Urothelium cell line (cell line): ENCODE results near the gene TPST2.

Experiments used
- DNase-seq: peaks from one replicate; pipeline ENCODE4 v3.0.0; 2011; ENCODE audit warnings: low spot score, mixed read lengths
- FAIRE-seq: peaks from 2 replicates; lab custom pipeline; 2011; peaks lifted over from hg19 to GRCh38; lab: Jason Lieb, UNC

Gene TPST2

GRCh38 chr22:26581633-26582168 is 8.2 kb downstream of the TPST2 start:
- peak; percentile 61 for FAIRE-seq
- DNase-seq = no peak

GRCh38 chr22:26581026-26581425 is 8.9 kb downstream of the TPST2 start:
- FAIRE-seq (peak; percentile 90), DNase-seq (no peak)

- DNase-seq (no peak), FAIRE-seq (peak; percentile 62)
Observed at GRCh38 chr22:26580240-26580962, 9.5 kb downstream of the TPST2 start.

GRCh38 chr22:26579331-26579886 is 10.5 kb downstream of the TPST2 start:
- DNase-seq (no peak), FAIRE-seq (no peak)

GRCh38 chr22:26577081-26577480 is 12.9 kb downstream of the TPST2 start:
- FAIRE-seq (no peak), DNase-seq (no peak)

- FAIRE-seq = peak; percentile 35
- no peak for DNase-seq
Observed at GRCh38 chr22:26576026-26576680, 13.8 kb downstream of the TPST2 start.

GRCh38 chr22:26574001-26574723 is 15.8 kb downstream of the TPST2 start:
- FAIRE-seq (peak; percentile 50), DNase-seq (no peak)

- DNase-seq = no peak
- peak; percentile 5 for FAIRE-seq
Observed at GRCh38 chr22:26573026-26573662, 16.8 kb downstream of the TPST2 start.

GRCh38 chr22:26570864-26571525 is 18.9 kb downstream of the TPST2 start:
- no peak for DNase-seq
- FAIRE-seq = peak; percentile 65

- no peak for FAIRE-seq
- DNase-seq = peak; percentile 43
Observed at GRCh38 chr22:26570115-26570514, 19.8 kb downstream of the TPST2 start.

- FAIRE-seq (no peak), DNase-seq (no peak)
Observed at GRCh38 chr22:26568207-26568706, 21.7 kb downstream of the TPST2 start.

GRCh38 chr22:26567610-26568009 is 22.3 kb downstream of the TPST2 start:
- DNase-seq (no peak), FAIRE-seq (peak; percentile 17)

GRCh38 chr22:26566994-26567393 is 22.9 kb downstream of the TPST2 start:
- FAIRE-seq (no peak), DNase-seq (no peak)

GRCh38 chr22:26565889-26566288 is 24.0 kb downstream of the TPST2 start:
- DNase-seq = no peak
- FAIRE-seq = no peak

- FAIRE-seq (peak; percentile 9), DNase-seq (no peak)
Observed at GRCh38 chr22:26565181-26565580, 24.8 kb downstream of the TPST2 start.

- peak; percentile 40 for FAIRE-seq
Observed at GRCh38 chr22:26564672-26565071, 25.3 kb downstream of the TPST2 start.

GRCh38 chr22:26564181-26564580 is 25.8 kb downstream of the TPST2 start:
- peak; percentile 63 for FAIRE-seq
- DNase-seq = no peak

More at GRCh38 chr22:26564672-26565071, 25.3 kb downstream of the TPST2 start:
- DNase-seq = no peak

- DNase-seq = no peak
- FAIRE-seq = no peak
Observed at GRCh38 chr22:26563022-26563421, 26.9 kb downstream of the TPST2 start.

- FAIRE-seq (peak; percentile 96), DNase-seq (no peak)
Observed at GRCh38 chr22:26561756-26562417, 28.0 kb downstream of the TPST2 start.
